NCI-H1436 treated with DMSO at 0.1 percent for 48 hours (cell line): ENCODE results near the gene EMP2.
"Not testable (repeated sequence)": the region's sequence is repeated elsewhere in the genome, so short reads cannot be mapped to it uniquely, and the experiment has no call there.

Source experiments
- DNase-seq: peaks from one replicate; lab custom pipeline; 2025; lab: John Stamatoyannopoulos, UW

The EMP2 gene

GRCh38 chr16:10578474-10579316 is 1.7 kb downstream of the EMP2 start:
- DNase-seq = no peak

DNA sequence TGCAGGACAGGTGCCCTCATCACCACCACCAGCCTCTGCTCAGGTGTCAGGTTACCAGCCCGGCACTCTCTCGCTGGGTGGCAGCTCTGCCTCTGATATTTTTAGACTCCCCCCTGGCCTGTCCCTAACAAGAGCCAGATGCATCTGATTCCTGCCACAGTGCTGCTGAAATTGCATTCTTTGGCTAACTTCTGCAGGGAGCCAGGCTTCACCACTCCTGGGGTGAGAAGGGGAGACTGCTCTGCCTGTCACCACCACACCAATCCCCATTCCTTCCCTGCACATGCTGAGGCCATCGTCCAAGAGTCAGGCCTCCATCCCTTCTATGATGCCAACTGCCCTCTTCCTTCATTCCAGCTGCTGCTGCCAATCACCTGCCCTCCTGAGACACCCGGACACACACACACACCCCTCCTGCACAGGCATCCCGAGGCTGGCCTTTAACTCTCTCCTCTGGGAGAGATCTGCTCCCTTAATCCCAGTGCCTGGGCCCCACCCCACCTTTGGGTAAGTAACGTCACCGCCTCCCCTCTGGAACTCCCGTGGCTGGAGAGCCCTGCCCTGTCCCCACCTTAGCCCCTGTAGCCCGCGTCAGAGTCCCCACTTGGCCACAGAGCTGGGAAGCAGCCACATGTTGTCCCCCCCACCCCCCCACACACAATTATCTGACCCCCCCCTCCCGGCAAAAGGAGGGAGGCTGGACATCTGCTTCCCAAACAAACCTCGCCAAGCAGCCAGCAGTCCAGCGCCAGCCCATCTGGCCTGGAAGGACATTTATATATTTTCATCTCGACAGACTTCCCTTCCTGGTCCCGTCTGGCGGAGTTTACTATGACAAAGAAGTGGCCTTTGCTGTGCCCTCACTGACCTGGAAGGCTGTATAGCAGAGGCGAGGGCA is 2.8 kb downstream of the EMP2 start:
- DNase-seq = no peak

- no peak for DNase-seq
Measured at GRCh38 chr16:10576390-10577304, 3.8 kb downstream of the EMP2 start.

- DNase-seq = no peak
Measured at GRCh38 chr16:10575506-10576130, 4.8 kb downstream of the EMP2 start.

DNA sequence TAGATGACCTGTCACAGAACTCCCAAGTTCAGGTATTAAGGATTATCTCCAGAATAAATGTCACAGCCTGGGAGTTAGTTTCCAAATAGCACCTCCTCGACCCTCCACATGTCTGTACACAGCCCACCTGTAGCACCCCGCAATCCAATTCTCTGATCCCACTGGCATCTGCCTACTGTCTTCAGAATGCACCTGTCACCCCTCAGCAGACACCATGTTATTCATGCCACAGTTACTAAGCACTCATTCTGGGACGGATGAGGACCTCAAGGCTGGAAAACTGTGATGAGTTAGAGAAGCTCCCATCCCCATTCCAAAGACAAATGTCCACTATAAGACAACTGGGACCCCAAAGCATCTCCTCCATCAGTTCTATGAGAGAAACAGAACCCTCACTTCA is 7.8 kb downstream of the EMP2 start:
- DNase-seq = no peak

GRCh38 chr16:10571354-10571753 is 9.0 kb downstream of the EMP2 start:
- DNase-seq = no peak

GRCh38 chr16:10569621-10570020 is 10.8 kb downstream of the EMP2 start:
- DNase-seq = no peak

GRCh38 chr16:10566613-10567012 is 13.8 kb downstream of the EMP2 start:
- DNase-seq = no peak

GRCh38 chr16:10565167-10565566 is 15.2 kb downstream of the EMP2 start:
- no peak for DNase-seq

DNA sequence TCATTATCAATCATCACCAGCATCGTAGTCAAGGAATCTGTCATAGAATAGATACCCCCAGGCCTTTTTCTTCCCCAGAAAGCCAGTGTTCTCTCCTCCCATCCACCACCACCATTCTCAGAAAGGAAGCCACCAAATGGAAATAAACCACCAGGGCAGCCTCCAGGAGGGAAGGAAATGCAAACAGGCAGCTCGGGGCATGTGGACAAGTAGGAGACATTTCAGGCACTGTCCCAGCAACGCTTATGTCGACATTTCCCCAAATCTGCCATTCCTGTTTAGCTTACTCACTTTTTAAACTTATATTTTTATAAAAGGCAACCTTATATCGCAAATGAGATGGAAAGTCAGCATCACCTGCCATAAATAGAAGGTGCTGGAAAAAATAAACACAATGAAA is 15.8 kb downstream of the EMP2 start:
- no peak for DNase-seq

DNA sequence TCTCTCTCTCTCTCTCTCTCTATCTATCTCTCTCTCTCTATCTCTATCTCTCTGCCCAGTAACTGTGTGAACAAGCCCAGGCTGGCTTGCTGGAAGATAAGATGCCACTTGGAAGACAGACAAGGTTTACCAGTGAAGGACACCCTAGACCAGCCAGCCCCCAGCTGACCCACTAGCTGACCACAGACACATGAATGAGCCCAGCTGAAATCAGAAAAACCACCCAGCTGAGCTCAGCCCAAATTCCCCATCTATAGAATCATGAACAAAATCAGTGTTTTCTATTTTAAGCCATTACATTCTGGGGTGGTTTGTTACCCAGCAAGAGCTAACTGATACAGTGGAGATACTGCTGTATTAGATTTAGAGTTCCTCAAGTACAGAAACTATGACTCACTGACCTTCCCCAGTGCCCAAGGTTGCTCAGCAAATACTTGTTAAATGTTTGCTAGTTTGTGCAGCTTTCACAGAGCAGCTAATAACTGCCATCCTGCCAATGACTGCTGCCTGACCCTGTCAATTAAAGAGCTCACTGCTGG is 18.0 kb downstream of the EMP2 start:
- DNase-seq = no peak

DNA sequence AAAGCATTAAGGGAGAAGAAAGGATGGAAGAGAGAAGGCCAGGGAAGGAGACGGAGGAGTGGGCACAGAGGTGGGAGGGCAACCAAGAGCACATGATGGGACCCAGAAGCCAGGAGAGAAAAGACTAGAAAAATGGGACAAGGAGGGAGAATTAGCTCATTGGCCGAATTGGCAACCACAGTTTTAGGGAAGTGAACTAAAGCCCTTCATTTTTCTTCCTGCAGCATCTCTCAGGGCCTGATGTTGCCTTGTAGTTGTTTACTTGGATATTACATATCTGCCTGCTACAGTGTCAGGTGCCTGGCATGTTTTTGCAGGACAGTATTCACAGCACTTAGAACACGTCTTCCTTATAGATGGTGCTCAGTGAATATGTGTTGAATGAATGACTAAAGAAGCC is 19.0 kb downstream of the EMP2 start:
- no peak for DNase-seq

DNA sequence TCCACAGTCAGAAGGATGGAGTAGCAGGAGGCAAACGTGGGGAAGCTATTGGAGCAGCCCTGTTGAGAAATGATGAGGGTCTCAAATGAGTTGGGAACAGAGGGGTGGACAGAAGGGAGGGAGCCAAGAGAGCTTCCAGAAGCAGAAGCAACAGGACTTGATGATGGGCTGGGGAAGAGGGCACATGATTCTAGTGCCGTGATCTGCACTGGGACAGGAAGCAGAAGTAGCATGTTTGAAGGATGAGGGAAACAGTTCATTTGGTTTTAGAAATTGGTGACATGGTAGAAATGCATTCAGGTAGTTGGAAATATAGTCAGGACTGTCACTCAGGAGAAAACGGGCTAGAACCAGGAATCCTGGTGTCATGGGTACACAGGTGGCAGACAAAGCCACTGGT is 19.4 kb downstream of the EMP2 start:
- DNase-seq = no peak

DNA sequence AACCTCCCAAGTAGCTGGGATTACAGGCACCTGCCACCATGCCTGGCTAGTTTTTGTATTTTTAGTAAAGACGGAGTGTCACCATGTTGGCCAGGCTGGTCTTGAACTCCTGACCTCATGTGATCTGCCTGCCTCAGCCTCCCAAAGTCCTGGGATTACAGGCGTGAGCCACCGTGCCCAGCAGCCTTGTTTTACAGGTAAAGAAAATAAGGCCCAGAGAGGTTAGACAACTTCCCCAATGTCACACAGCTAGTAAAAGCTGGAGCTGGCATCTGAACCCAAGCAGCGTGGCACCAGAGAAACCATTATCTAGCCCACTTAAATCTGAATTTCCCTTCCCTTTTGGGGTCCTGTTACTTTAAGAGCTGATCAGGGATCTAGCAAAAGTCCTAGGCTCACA is 20.6 kb downstream of the EMP2 start:
- not testable (repeated sequence) for DNase-seq

DNA sequence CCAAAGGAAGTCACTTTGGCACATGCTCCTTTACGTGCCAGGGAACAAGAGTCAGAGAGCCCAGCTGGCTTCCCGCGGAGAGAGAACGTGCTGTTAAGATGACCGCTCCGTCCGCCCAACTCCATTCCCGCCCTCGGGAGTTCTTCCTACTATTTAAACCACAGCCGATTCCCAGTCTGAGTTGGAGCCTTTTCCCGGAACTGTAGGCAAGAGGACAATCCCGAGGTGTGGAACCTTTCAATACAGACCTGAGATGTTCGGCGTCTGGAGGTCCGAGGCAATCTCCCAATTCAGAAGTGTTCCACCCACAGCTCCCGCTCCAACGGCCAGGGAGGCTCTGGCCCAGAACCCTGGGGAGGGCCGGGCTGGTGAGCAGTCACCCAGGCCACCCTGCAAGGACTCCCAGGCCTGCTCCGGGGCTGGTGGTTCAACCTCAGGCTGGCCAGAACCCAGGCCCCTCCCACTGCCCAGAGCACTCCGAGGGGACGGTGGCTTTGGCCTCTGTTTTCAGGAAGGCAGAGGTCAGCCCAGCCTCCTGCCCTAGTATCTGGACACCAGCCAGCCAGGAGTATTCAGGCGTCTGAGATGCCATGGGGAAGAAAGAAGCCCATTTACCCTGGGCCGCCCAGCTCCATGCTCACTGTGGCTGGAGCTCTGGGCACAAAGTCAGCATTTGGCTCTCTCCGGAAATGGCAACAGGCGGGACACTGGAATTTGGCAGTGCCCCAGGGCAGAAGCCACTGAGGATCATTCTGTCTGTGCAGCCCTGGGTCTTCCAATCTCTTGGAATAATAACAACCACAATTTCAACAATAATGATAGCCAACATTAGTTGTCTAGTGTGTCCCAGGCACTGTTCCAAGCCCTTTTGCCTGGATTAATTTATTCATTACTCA is 21.4 kb downstream of the EMP2 start:
- DNase-seq = no peak

DNA sequence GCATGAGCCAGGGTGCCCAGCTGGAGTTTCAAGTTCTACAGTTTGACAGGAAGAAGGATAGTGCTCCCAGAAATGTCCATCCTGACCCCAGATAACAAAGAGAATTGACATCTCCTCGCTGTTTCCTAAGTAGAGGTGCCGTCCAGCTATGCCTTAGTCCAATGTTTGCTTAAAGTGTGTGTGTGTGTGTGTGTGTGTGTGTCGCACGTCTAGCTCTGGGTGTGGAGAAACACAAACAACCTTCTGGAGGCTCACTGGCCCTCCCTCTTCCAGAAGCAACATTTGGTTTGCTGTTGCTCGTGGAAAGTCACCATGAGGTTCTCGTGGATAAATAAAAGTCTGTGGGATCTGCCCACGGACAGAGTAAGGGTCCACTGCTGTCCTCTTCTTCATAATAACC is 22.1 kb downstream of the EMP2 start:
- DNase-seq = no peak

DNA sequence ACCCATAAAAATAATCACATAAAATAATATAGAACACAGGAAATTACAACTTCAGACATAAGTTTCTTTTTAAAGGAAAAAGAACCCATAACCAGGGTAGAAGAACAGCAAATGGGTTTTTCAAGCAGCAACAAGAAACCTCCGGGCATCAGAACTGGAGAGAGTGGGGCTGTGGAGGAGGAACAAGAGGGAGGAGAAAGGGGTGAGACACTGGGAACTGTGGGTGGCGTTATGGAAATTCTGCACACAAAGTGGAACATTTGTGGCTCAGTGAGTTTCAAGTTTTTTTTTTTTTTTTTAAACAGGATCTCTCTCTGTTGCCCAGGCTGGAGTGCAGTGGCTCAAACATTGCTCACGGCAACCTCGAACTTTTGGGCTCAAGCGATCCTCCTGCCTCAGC is 22.6 kb downstream of the EMP2 start:
- no peak for DNase-seq

DNA sequence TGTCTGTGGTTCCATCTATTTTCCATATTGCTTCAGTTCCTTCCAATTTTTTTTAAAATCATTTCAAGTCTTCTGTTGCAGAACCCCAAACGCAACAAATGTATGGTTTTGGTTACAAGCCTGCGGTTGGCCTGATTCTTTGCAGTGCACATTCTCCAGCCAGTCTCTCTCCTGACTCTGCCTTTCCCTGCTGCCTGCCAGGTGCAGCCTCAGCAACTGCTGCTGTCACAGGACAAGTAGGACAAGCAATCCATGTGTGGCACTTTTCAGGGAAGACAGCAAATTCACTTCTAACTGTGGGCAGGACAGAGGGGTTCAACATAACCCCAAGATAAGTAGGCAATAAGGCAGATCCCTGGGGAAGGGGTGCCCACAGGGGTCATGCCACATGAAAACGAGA is 24.2 kb downstream of the EMP2 start:
- no peak for DNase-seq

DNA sequence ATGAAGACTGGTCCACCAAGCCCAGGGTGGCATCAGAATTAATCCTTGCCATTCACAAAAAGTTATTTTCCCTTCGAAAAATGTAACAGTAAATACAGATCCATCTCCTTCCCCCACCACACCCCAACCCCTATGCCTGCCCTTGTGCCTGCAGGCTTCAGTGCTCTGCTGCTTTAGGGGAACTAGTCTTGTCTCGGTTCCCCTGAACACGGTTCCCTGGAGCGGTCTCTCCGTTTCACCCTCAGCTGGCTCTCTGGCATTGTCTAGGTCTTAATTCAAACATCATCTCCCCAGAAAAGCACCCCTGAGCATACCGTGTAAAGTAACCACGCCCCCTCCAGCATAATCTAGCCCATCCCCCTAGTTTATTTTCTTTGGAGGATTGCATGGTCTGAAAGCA is 25.8 kb downstream of the EMP2 start:
- no peak for DNase-seq

DNA sequence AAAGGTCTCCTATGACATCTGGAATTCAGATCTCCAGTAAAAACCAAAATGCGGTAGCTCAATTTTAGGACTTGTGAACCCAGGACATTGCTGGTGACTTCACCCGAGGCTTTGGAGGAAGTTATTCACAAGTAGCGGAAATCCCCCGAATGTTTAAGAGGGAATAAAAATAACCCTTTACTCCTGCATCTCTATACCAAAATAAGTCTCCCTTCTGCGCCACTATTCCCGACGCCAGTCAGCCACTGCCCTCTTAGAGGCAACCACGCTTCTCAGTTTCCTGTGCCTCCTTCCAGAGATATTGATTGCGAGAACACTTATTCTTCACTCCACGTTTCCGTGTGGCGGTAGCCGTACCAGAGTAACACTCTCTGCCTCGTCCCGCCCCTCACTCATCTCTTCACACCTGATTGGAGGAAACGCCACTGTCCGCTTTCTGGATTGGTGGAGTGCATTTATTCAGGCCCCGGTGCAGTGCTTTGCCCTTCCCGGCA is 27.4 kb downstream of the EMP2 start:
- DNase-seq = no peak
